Left lobe of liver (tissue), 2 donors: ENCODE data around the gene C19orf47. TPM values are rescaled to one million over a fixed set of nuclear protein-coding genes. Genes with fewer than 3 reads are reported as not detected.
"Not testable (repeated sequence)": the region's sequence is repeated elsewhere in the genome, so short reads cannot be mapped to it uniquely, and the experiment has no call there.

ENCODE experiments used
- ATAC-seq: fragments of 200-7000 bp; cut with Tn5 transposase; one replicate; pipeline ENCODE4 v1.9.1; 2020; ENCODE audit warnings: mild to moderate bottlenecking, moderate library complexity
- DNase-seq: peaks from one replicate; pipeline ENCODE4 v3.0.0-alpha.2; 2020; ENCODE audit warnings: low spot score
- total RNA-seq: library from RNA; stranded (reverse); gene quantifications from one replicate; pipeline ENCODE4 v1.2.1, GENCODE V29; 2021
- donor health status: DM: no; HTN: no; CAD: no; lungs with moderate emphysema.
- donor health status: DM: no; HTN: yes; CAD: no.

The C19orf47 gene
- total RNA-seq, 1 donor from 2014 or later = 6.7 TPM

GRCh38 chr19:40355975-40356680, 7.9 kb upstream of the C19orf47 start:
- ATAC-seq (no peak), DNase-seq (no peak)

DNA sequence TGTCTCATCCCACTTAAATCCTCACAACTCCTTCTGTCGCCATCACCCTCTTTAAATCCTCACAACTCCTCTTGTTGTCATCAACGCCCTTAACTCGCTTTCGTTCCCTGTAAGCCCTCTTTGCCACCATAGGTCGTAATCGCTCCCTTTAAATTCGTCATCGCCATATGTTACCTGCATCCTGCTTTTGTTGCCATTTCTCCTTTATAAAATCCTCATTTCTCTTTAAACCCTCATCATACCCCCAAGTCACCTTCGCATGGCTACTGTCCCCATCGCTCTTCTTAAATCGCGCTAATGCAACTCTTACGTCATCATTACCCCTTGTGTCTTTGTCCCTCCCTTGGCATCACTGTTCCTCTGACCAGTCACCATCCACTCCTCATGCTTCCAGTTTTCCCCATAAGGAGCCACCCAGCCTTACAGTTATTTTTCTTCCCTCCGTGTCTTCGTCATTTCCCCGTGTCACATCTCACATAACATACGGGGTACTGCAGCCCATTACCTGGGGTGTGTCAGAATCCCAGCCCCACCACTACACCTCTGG, 837 bp upstream of the C19orf47 start:
- ATAC-seq (no peak), DNase-seq (no peak)

GRCh38 chr19:40344422-40344821, 3.8 kb downstream of the C19orf47 start:
- ATAC-seq = no peak
- no peak for DNase-seq

- no peak for DNase-seq
- peak; percentile 27 for ATAC-seq
Measured at GRCh38 chr19:40342644-40343311, 5.4 kb downstream of the C19orf47 start.

DNA sequence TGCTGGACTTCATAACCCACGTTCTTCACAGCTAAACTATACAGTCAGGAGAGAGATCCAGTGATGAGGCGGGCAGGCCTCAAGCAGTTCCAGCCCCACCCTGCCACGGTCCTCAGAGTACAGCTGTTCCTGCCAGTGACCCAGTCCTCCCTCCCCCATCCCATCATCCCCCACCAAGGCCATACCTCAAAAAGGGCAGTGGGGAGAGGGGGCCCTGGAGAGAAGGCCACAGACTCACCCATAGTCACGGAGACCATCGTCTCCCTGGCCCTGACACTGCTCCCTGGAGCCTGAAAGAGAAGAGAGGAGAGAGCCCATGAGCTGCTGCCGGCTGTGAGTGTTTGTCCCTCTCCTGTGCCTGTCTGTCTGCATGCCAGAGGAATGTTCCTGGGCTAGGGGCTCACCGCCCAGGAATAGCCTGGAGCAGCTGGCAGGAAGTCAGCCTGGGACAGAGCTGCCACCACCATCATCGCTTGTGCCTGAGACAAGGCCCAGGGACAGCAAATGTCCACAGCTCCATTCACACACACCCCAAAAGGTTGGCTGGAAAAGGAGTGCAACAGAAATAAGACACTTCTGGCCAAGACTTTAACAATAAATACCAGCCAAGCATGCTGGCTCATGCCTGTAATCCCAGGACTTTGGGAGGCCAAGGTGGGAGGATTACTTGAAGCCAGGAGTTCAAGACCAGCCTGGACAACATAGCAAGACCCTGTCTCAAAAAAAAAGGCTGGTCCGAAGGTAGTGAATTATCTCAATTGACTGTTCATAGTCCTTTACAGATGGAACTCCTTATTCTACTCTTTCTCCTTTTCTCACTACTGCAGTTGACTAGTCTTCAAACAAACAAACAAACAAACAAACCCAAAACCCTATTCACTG, 6.4 kb downstream of the C19orf47 start:
- ATAC-seq (no peak), DNase-seq (no peak)

DNA sequence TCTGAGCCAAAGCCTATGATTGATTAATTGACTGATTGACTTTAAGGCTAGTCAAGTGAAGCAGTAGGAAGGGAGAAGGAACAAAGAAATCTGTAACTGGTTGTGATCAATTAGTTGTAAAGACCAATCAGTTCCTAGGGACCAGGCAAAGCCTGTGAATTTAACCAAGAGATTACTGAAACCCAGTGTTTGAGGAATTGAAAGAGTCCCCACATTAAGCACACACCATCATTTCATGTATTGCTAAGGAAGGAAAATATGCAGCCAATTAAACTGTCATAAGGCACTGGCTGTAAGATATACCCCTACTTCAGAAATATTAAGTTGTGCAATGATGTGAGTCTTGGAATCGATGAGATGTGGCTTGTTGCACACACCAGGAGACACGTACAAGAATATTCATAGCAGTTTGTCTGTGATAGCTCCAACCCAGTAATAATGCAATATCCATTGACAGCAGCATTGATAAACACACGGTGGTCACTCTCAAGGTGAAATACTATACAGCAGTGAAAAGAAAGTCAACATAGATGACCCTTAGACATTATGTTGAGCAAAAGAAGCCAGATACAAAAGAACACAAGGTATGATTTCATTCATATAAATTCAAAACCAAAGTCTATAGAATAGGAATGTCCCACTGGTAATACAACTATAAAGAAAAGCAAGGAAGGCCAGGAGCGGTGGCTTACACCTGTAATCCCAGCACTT, 9.0 kb downstream of the C19orf47 start:
- DNase-seq (no peak), ATAC-seq (no peak)

DNA sequence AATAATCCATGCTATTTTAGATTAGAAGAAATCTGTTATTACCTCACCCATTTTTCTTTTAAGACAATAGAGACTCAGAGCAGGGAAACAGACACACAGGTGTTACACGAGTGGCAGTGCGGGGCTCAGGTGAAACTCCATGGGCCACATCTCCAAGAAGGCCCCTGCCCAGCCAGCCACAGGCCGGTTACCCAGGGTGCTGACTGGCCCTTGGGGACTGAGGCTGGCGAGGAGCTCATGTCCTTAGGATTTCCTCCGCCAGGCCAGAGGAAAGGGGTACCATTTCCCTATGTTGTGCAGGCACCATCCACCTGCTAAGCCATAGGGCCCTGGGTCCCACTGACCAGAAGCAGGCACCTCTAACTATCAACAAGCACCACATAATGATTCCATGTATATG, 10.6 kb downstream of the C19orf47 start:
- DNase-seq (no peak), ATAC-seq (no peak)

DNA sequence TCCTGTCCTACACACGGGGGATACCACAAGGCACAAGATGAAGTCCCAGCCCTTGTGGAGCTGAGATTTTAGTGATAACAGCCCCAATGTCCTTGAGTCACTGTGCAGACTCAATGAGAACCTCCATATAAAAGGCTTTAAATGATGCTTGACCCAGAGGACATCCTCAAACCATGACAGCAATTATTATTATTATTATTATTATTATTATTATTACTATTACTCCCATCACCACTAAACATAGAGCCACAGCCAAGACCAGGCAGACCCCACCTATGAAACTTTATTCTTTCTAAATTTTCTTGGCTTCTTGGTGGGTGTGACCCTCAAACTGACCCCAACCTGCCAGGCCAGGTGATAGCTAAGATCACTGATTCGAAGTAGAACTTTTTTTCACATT, 11.1 kb downstream of the C19orf47 start:
- ATAC-seq = no peak
- DNase-seq = no peak

- DNase-seq (no peak), ATAC-seq (no peak)
Measured at GRCh38 chr19:40336601-40336900, 11.6 kb downstream of the C19orf47 start.

- ATAC-seq (no peak), DNase-seq (no peak)
Measured at GRCh38 chr19:40335855-40336600, 12.2 kb downstream of the C19orf47 start.

DNA sequence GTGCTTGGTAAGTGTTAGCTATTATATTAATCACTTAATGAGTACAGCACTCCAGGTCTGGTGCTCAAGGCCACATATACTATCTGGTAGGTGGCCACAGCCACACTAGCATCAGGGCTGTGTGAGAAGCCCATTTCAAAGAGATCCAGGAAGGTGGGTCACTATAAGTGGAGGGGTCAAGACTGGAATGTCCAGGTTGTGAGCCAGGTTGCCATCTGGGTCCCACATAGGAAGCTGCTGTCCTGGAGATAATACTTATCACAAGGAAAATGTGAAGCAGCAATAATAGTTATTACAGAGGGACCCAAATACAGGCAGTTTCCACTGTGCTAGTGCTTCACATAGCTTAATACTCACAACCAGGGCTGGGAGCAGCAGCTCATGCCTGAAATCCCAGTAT, 13.1 kb downstream of the C19orf47 start:
- no peak for ATAC-seq
- no peak for DNase-seq

DNA sequence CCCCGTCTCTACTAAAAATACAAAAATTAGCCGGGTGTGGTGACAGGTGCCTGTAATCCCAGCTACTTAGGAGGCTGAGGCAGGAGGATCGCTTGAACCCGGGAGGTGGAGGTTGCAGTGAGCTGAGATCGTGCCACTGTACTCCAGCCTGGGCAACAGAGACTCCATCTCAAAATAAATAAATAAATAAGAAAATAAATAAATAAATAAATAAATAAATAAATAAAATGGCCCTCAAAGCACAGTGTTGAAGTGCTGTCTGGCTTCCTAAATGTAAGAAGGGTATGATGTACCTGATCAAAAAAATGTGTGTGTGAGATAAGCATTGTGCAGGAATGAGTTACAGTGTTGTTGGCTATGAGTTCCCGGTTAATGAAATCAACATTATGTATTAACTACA, 15.1 kb downstream of the C19orf47 start:
- DNase-seq, ATAC-seq: not testable (repeated sequence)

DNA sequence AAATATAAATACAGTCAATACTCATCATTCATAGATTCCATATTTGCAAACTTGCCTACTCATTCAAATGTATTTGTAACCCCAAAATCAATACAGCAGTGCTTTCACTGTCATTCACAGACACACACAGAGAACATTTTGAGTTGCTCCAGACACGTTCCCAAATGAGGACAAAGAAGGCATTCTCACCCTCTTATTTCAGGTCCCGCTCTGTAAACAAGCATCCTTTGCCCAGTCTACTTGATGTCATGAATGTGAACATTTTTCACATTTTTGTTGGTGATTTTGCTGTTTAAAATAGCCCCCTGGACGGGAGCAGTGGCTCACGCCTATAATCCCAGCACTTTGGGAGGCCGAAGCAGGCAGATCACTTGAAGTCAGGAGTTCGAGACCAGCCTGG, 15.5 kb downstream of the C19orf47 start:
- no peak for DNase-seq
- no peak for ATAC-seq

- ATAC-seq = no peak
- no peak for DNase-seq
Measured at GRCh38 chr19:40331052-40331451, 17.1 kb downstream of the C19orf47 start.

DNA sequence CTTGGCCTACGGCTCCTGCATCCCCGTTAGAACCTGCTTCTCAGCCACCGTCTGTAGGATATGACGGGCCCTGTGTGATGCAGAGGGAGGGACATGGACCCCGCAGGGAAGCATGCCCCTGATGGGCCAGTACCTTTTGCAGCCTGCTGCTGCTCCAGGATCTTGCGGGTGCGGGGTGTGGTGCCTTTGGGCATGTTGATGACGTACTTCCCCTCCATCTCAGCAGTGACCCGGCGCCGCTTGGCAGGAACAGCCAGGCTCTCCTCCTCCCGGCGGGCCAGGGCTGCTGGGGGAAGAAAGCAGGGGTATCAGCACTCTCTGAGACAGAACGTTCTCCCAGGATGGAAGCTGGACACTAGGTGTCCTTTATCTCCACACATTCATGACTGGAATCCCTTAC, 22.0 kb downstream of the C19orf47 start:
- DNase-seq (no peak), ATAC-seq (no peak)

GRCh38 chr19:40323705-40324104, 24.5 kb downstream of the C19orf47 start:
- ATAC-seq (no peak), DNase-seq (no peak)

DNA sequence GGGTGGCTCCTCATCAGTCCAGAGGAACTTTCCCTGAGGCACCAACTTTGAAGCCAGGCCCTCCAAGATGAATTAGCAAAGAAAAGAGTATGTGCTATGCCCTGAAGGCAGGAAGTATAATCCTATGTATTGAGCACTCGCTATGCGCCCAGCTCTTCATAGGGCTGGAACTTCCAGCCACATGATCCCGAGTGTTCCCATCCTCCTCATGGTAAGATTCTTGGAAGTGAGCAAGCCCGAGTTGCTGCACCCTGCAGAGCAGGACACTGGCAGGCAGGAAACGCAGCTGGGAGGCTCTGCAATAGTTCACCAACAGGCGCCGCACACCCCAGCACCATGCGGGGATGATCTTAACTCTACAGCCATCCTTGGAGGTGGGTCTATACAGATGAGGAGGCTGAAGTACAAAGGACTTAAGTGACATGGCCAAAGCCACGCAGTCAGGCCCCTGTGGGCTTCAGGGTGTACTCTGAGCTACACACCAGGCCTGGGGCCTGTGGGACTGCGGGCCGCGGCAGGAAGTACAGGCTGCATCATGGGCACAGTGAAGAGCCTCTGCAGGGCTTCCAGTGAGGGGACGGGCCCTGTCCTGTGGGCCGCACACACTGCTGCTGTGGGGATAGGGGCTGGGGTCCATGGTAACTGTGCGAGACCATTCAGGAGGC, 25.1 kb downstream of the C19orf47 start:
- no peak for DNase-seq
- ATAC-seq = no peak

DNA sequence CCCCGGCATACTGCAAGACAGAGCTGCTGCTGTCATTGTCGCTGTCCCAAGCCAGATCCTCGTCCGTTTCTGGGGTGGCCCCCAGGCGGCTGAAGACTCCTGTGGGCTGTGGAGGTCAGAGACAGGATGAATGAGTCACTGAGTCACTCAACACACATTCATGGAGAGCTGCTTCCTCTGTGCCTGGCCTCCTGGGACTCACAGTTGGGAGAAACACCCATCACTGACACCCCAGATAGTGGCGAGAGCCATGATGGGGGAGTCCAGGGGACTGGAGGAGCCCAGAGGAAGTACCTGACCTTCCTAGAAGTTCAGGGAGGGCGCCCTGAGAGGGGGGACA, 26.0 kb downstream of the C19orf47 start:
- DNase-seq (no peak), ATAC-seq (no peak)

DNA sequence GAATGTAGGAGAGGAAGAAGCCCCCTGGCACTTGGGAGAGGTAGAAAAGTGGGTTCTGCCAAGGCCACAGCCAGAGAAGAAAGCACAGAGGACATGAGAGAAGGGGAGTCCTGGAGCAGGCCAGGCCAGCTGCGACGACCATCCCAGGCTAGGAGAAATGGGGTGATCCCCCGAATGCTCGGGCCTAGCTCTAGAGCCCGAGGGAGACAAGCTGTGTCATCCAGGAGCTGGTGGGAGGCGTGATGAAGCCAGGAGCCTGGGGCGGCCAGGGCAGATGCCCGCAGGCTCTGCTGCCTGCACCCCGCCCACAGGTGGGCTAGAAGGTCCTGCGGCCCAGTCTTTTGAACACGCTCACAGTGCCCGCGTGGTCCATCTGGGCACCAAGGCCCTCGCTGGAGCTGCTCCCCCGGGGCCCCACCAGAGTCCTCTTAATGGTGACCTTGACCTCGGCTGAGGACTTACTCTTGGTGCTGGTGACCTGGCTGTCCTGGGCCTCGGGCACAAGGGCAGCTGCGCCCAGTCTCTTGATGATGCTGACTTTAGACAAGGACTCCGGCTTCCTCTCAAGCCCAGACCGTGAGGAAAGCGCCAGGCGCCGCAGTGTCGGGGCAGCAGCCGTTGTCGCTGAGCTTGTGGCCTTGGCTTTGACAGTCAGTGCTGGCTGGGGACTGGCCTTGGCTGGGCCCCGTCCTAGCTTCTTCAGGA, 26.5 kb downstream of the C19orf47 start:
- no peak for ATAC-seq
- no peak for DNase-seq
